Measurements from ENCODE around the gene VCL. TPM values are rescaled to one million over a fixed set of nuclear protein-coding genes. Genes with fewer than 3 reads are reported as not detected.

Gene VCL
- total RNA-seq, 1 donor from 2014 or later, result 74.6 TPM

DNA sequence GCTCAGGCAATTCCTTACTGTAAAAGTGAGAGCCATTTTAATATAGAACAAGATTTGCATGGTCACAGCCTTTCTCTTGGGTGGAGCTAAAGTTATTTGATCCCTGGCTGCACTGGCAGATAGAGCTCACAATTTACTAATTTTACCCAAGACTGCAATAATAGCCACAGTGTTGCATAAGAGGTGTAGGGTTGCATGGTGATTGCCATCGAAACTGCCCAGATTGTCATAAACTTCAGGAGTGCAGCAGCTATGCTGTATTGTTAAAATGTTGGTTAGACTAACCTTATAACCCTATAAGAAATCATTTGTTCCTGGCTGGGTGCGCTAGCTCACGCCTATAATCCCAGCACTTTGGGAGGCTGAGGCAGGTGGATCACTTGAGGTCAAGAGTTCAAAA, 50.0 kb downstream of the VCL start:
- peaks cover 51% of the 10 kb centered on the region for H3K4me1 ChIP-seq
- TF ChIP-seq POLR2A (IDR thresholded peaks at IDR 0.05), result no peak
- TF ChIP-seq, protein P1, sequence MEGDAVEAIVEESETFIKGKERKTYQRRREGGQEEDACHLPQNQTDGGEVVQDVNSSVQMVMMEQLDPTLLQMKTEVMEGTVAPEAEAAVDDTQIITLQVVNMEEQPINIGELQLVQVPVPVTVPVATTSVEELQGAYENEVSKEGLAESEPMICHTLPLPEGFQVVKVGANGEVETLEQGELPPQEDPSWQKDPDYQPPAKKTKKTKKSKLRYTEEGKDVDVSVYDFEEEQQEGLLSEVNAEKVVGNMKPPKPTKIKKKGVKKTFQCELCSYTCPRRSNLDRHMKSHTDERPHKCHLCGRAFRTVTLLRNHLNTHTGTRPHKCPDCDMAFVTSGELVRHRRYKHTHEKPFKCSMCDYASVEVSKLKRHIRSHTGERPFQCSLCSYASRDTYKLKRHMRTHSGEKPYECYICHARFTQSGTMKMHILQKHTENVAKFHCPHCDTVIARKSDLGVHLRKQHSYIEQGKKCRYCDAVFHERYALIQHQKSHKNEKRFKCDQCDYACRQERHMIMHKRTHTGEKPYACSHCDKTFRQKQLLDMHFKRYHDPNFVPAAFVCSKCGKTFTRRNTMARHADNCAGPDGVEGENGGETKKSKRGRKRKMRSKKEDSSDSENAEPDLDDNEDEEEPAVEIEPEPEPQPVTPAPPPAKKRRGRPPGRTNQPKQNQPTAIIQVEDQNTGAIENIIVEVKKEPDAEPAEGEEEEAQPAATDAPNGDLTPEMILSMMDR (IDR thresholded peaks at IDR 0.05), result no peak
- TF ChIP-seq POLR2AphosphoS5 (IDR thresholded peaks at IDR 0.05; ENCODE audit: insufficient read depth in 1 of 2, low read depth in 1 of 2), result no peak
- H3K9me3 ChIP-seq, result no peaks in the 10 kb centered on the region
- H3K27me3 ChIP-seq, result no peaks in the 10 kb centered on the region
- no peak overlapping the region for H3K4me3 ChIP-seq
- peaks cover 0 to 17% of the 10 kb centered on the region in 2 donors for H3K36me3 ChIP-seq
- DNase-seq (ENCODE audit: extremely low spot score in 2 of 2), result no peak
- peak overlapping the region; percentile 60 for H3K27ac ChIP-seq
- intact Hi-C loops (cut with DNase I), result no loop called here

GRCh38 chr10:74048433-74048832, 50.5 kb downstream of the VCL start:
- intact Hi-C loops (cut with DNase I), result no loop called here
- no peak overlapping the region for H3K4me3 ChIP-seq
- no peaks in the 10 kb centered on the region for H3K9me3 ChIP-seq
- H3K27me3 ChIP-seq, result no peaks in the 10 kb centered on the region
- peaks cover 52% of the 10 kb centered on the region for H3K4me1 ChIP-seq
- H3K36me3 ChIP-seq, result peaks cover 0 to 15% of the 10 kb centered on the region in 2 donors
- TF ChIP-seq, protein P1 (IDR thresholded peaks at IDR 0.05), result no peak
- no peak for TF ChIP-seq POLR2A (IDR thresholded peaks at IDR 0.05)
- TF ChIP-seq POLR2AphosphoS5 (IDR thresholded peaks at IDR 0.05; ENCODE audit: insufficient read depth in 1 of 2, low read depth in 1 of 2), result no peak
- no peak for DNase-seq (ENCODE audit: extremely low spot score in 2 of 2)
- H3K27ac ChIP-seq, result peak overlapping the region; percentile 60

GRCh38 chr10:74049955-74050354, 52.0 kb downstream of the VCL start:
- Histone ChIP-seq H3K36me3 (peaks cover 0 to 2% of the 10 kb centered on the region in 2 donors), H3K27me3 (no peaks in the 10 kb centered on the region), H3K4me3 (no peak overlapping the region), H3K4me1 (peaks cover 52% of the 10 kb centered on the region), H3K9me3 (no peaks in the 10 kb centered on the region), H3K27ac (peak overlapping the region; percentile 4)
- DNase-seq (ENCODE audit: extremely low spot score in 2 of 2), result no peak
- TF ChIP-seq POLR2AphosphoS5 (IDR thresholded peaks at IDR 0.05; ENCODE audit: insufficient read depth in 1 of 2, low read depth in 1 of 2) (no peak), POLR2A (IDR thresholded peaks at IDR 0.05) (no peak)
- TF ChIP-seq, protein P1 (IDR thresholded peaks at IDR 0.05), result no peak
- intact Hi-C loops (cut with DNase I), result no loop called here

- Histone ChIP-seq H3K4me1 (peaks cover 58% of the 10 kb centered on the region), H3K27me3 (no peaks in the 10 kb centered on the region), H3K27ac (peak overlapping the region; percentile 4), H3K4me3 (no peak overlapping the region), H3K9me3 (no peaks in the 10 kb centered on the region), H3K36me3 (no peaks in the 10 kb centered on the region)
- intact Hi-C loops (cut with DNase I), result no loop called here
- no peak for DNase-seq (ENCODE audit: extremely low spot score in 2 of 2)
- TF ChIP-seq, protein P1 (IDR thresholded peaks at IDR 0.05), result no peak
- TF ChIP-seq POLR2A (IDR thresholded peaks at IDR 0.05) (no peak), POLR2AphosphoS5 (IDR thresholded peaks at IDR 0.05; ENCODE audit: insufficient read depth in 1 of 2, low read depth in 1 of 2) (no peak)
Measured at GRCh38 chr10:74050653-74051052, 52.7 kb downstream of the VCL start.

- H3K9me3 ChIP-seq, result no peaks in the 10 kb centered on the region
- no peak for DNase-seq (ENCODE audit: extremely low spot score in 2 of 2)
- peaks cover 69% of the 10 kb centered on the region for H3K4me1 ChIP-seq
- H3K27me3 ChIP-seq, result no peaks in the 10 kb centered on the region
- intact Hi-C loops (cut with DNase I), result no loop called here
- TF ChIP-seq, protein P1 (IDR thresholded peaks at IDR 0.05), result no peak
- TF ChIP-seq POLR2A (IDR thresholded peaks at IDR 0.05) (no peak), POLR2AphosphoS5 (IDR thresholded peaks at IDR 0.05; ENCODE audit: insufficient read depth in 1 of 2, low read depth in 1 of 2) (no peak)
- H3K27ac ChIP-seq, result no peak overlapping the region
- no peaks in the 10 kb centered on the region for H3K36me3 ChIP-seq
- H3K4me3 ChIP-seq, result no peak overlapping the region
Measured at GRCh38 chr10:74051736-74052342, 53.9 kb downstream of the VCL start.

All from vagina (tissue), 2 donors.